NCI-H2081 treated with DMSO at 0.1 percent for 48 hours (cell line): Measurements from ENCODE around the gene NCK2.

ENCODE experiments used
- DNase-seq: peaks from one replicate; lab custom pipeline; 2025; lab: John Stamatoyannopoulos, UW

Gene NCK2

DNA sequence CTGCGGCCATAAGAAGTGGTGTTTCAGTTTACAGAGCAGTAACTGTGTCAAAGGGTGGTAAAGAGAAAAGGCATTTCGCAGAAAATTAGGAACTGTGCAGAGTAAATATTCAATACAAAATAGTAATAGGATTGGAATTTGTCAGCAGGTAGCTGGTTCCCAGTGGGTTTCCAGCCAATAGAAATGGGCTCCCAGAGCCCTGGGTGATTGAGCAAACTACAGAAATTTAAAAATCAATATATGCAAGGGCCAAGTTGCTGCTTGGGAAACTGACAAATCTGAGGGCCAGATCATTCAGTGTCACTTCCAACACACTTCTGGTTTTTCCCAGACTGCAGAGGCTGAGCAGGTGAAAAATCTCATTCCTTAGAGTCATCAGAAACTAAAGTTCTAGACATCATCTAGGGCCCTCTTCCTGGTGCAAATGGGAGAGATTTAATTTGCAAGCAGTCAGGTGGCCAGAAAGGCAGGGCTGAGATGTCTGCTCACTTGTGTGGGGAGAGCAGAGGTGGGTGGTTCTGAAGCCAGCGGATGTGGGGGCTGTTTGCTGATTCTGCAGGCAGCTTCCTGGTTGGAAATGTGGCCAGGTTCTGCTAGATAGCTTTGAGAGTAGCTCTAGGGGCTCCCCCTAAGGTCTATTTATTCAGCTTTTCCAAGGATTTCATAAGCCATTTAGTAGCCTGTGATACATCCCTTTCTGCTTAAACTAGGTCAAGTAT is 182.4 kb downstream of the NCK2 start:
- DNase-seq: no peak

DNA sequence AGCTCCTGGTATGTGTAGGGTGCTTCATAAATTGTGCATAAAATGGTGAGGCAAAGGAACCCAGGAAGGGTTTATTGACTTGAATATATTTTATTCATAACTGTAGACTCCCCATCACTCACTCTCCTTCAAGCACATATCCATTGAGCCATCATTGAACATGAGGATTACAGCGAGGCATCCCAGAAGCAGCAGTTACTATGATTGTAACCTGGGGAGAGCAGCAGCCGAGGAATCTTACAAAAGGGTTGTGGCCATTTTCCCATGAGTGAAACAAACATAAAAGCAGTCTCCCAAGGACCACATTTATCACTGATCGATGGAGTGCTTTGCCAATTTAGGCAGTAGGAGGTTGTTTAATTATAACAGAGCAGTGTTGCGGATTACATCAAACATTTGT is 183.4 kb downstream of the NCK2 start:
- DNase-seq: no peak

DNA sequence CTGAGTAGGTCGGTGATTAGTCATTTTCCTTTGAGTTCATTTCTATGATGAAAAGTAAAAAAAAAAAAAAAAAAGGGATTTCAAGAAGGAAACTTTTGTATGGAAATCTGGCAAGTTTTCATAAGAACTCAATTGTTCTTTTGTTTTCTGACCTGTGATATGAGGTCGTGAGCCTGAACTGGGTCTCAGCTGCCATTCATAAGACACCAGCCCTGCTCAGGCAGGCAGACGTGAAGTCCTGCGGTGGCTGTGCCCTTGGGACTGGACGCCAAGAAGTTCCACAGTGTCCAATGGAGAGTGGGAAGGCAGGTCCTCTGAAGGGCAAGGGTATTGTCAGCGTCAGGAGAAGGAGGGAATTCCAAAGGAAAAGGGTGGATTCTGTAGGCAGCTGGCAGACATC is 183.9 kb downstream of the NCK2 start:
- DNase-seq: no peak

DNA sequence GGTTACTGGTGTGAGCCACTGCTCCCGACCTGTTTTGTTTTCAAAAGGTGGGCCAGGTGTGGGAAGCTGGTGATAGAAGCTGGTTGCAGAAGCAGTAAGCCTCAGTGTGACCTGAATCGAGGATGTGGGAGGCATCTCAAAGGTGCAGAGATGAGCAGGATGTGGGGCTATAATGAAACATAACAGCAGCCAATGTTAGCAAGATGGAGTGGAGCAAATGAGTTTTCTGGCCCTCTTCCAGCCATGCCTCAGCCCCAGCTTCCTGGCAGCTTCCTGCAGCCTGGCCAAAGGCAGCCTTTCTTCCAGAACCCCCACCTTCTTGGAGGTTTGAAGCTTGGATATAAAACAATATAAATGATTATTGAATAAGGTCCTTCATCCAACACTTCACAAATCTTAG is 184.8 kb downstream of the NCK2 start:
- no peak for DNase-seq

DNA sequence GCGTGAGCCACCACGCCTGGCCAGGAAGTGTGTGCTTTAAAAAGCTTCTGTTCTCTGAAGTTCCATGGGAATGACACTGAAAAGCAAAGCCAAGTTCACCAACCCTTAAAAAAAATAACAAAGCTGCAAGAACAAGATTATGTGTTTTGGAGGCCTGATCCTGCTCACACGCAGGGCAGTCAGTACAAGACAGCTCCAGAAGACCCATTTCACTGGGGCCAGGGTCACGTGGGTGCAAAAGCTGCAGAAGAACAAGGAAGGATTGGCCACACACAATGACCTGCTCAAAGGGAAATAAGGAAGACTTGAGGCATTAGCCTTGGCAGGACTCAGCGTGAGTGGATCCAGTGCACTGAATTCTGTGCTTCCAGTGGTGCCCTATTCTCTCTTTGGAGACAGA is 187.9 kb downstream of the NCK2 start:
- no peak for DNase-seq

DNA sequence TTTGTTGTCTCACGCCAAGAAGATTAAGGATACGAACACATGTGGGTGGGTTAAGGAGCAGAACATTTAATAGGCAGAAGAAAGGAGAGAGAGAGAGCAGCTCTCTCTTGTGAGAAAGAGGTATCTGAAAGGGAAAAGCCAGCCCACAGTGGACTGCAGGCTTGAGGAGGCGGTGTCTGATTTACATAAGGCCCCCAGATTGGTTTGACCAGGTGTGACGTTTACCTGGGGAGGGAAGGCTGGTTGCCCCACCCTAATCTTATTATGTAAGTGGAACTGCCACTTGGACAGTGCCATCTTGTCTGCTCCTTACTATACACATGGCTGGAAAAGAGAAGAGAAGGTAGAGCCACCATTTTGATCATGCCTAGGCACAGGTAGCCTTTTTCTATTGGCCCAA is 189.2 kb downstream of the NCK2 start:
- DNase-seq: no peak

DNA sequence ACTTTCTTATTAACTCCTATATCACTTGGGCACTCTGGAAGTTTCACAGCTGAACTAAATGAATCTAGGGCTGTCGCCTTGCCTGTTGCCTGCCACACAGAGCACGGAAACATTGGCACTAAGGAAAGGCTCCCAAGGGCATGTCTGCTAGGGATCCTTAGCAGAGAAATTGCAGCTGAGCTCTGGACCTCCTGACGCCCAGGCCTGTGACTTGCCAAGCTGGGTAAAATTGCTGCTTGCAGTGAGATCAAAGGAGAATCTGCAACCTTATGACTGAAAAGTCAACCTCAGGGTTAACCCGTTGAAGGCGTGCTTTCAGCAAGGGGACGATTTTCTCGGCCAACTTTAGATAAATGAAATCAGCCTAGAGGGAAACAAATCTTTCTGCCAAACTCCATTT is 189.8 kb downstream of the NCK2 start:
- DNase-seq: no peak

DNA sequence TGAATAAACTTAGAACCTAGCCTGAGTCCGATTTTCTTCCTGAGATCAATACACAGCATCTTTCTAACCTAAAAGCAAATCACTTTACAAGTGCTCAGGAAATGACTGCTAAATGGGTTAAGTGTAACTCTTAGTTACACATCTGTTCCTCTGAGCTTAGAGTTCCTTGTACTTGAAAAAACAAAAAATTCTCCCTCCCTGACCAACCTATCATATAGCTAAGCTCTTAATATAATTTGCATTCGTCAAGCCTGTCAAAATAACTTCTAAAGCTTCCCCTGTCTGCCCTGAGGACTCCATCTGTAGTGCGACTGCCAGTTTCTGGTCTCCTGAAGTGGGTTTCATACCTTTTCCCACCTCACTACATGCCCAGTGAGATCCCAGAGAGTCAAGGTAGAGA is 190.4 kb downstream of the NCK2 start:
- no peak for DNase-seq

DNA sequence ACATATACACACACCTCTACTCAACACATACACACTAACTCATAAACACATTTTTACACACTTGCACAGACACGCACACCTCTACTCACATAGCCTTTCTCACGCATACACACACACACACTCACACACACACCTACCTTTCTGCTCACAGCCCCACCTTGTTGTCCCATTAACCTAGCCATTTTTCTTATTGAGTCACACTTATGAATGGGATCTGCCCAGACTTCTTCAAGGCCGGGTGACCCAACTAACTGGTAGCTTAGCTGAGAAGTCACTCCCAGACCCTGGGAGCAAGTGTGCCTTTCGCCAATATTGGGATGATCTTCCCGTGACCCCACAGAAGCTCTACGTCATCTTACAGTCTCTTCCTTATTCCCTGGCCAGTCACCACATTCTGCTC is 192.2 kb downstream of the NCK2 start:
- no peak for DNase-seq

DNA sequence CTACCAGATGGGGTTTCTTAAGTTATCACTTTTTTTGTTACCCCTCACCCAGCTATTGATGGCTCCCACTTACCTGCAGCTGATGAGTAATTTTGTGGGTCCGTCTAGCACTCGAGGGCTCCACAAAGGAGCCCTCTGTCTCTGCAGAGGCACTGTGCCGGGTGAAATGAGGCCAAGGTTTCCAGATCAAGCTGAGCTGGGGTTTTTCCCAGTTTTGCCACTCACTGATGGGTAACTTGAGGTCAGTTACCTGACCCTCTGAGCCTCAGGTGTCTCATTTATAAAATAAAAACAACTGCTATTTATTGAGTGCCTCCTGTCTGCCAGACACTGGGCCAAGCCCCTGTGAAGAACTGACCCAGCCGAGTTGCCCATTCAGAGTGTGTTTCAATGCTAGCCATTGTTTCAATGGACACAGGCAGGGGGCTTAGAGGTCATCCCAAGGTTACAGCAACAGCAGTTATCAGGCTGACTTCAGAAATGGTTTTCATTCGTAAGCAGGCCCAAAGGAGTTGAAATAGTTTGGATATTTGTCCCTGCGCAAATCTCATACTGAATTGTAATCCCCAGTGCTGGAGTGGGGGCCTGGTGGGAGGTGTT is 192.9 kb downstream of the NCK2 start:
- DNase-seq: no peak
